GDM1 (cell line): ENCODE measurements around the gene SLC17A8.
A peak's percentile ranks its signal among the peaks of the same experiment; 100 is the strongest.
"Not testable (repeated sequence)": the region's sequence is repeated elsewhere in the genome, so short reads cannot be mapped to it uniquely, and the experiment has no call there.

Source experiments
- DNase-seq: peaks from one replicate; lab custom pipeline; 2025; lab: John Stamatoyannopoulos, UW

Gene SLC17A8

GRCh38 chr12:100427078-100427477 is 70.2 kb downstream of the SLC17A8 start:
- DNase-seq, result no peak

DNA sequence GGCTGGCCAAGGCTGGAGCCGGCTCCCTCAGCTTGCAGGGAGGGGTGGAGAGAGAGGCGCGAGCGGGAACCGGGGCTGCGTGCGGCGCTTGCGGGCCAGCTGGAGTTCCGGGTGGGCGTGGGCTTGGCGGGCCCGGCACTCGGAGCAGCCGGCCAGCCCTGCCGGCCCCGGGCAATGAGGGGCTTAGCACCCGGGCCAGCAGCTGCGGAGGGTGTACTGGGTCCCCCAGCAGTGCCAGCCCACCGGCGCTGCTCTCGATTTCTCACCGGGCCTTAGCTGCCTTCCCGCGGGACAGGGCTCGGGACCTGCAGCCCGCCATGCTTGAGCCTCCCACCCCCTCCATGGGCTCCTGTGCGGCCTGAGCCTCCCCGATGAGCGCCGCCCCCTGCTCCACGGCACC is 73.4 kb downstream of the SLC17A8 start:
- not testable (repeated sequence) for DNase-seq

- no peak for DNase-seq
Measured at GRCh38 chr12:100433701-100434100, 76.8 kb downstream of the SLC17A8 start.

GRCh38 chr12:100434177-100434576 is 77.3 kb downstream of the SLC17A8 start:
- no peak for DNase-seq

DNA sequence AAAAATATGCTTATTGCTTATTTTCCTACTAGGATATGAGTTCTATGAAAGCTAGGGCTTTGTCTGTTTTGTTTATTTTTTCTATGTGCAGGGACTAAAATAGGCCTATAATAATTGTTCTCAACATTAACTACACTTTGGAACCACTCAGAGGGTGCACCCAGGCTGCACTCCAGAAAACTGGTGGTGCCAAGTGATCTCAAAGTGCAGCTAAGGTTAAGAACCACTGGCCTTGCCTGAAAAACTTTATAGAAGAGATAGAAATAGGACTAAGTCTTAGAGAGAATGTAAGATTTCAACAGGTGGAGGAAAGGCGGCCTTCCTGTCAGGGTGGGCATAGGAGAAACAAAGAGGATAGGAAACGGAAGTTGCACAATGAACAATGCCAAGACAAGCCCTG is 79.1 kb downstream of the SLC17A8 start:
- DNase-seq, result no peak

DNA sequence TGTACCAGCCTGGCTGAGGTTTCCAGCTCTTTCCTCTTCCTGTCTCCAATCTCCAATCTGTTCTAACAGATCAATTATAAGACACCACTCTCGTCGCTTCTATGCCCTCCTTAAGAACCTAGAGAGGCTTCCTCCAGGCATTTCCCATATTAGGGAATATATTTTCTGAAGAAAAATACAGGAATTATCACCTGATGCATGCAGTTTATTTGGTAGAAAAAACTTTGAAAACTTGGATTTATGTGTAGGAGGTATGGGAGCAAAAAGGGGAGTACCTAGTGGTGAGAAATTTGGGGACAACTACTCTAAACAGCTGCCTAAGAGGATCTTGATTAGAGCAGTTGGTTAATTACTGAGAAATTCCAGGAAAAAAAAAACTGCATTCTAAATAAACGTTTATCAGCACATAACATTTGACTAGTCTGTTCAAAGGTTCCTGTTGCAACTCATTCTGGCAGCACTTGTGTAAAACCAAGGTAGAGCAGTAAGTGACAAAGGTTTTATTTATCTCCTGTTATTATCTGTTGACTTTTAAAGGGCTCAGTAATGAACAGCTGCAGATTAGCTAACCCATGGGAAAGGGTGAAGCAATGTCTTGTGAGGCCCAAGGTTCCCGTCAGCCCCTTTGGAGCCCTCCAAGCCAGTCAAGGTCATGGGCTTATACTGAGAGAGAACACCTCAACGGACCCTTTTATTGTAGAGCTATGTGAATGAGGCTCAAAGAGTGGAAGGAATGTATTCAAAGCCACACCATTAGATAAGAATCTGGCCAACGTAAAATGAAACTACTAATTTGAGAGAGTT is 80.4 kb downstream of the SLC17A8 start:
- no peak for DNase-seq

DNA sequence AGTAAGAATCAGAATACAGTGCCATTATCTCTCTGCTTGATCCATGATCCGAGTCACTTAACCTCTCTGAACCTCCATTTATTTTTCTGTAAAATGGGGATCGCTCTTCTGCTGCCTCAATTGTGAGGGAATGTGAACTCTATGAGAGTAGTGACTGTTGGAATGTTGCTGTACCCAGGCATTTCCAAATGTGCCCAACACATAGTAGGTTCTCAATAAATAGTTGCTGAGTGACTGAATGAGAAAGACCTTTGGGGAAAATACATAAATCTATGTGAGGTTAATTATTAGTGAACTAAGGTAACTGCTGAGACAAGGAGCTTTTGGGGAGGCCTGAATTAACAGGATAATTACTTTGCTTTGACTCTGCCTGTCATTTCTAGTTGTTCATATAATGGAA is 82.9 kb downstream of the SLC17A8 start:
- no peak for DNase-seq

- DNase-seq, result no peak
Measured at GRCh38 chr12:100442403-100442802, 85.5 kb downstream of the SLC17A8 start.

DNA sequence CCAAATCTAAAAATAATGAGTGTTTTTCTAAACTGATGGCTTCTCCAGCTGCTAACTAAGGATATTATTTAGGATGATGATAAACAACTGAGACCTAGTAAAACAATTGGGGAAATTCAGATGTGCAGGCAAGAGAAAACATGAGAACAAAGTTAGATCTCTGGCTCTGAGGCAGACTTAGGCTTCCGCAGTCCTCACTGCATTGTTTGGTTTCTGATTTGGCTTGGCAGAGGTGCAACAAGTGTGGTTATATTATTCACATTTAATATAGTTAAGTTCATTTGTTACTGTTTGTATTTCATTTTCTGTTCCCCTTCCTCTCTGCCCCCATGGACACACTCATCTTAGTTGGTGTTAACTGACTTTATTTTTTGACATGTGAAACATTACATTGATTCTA is 86.6 kb downstream of the SLC17A8 start:
- DNase-seq, result no peak

DNA sequence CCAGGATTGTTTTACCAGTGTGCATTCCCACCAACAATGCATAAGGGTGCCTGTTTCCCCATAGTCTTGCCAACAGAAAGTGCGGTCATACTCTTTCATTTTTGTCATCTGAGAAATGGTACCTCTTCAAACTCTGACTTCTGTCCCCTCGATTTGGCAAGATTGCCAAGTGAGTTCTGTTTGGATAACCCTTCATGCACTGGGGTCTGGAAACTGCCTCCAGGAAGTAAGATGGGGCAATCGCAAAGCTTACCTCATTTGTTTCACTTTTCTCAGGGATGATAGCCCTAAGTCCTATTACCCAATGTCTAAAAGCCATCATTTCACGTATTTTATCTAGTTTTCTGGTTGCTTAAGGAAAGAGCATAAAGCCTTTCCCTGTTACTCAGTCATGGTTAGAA is 88.2 kb downstream of the SLC17A8 start:
- no peak for DNase-seq

DNA sequence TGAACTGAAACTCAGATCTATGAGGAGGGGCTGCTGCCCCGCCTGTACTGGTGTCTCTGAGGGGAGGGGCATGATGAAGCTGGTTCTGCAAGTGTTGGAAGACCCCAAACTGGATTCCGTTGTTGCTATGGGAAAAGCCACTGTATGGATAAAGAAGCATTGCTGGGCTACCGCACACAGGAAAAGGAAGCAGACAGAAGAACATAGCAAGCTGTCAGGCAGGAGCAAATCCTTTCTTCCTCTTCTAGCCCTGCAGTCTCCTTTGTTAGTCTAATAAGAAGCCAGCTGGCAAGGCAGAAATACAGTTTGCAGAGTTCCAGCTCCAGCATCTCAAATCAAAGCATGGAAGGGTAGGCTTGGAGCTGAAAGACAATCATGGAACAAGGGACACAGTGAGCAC is 90.5 kb downstream of the SLC17A8 start:
- DNase-seq, result peak; percentile 8

DNA sequence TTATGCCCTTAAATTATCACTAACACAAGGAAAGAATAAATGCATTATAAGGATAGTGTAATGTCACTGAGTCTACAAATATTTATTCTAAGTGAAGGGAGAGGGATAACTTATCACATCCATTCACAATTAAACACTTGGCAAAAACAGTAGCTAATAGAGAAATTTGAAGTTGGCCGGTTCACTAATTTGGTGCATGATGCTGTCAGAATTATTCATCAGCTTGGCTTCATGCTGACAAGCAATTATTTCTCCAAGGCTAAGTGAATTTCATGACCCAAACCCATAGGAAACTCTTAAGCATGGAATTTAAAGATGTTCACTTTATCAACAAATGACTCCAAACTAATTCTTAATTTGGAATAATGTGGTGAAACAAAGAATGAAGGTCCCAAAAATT is 91.8 kb downstream of the SLC17A8 start:
- no peak for DNase-seq

- DNase-seq, result no peak
Measured at GRCh38 chr12:100450735-100451134, 93.9 kb downstream of the SLC17A8 start.

- DNase-seq, result no peak
Measured at GRCh38 chr12:100453951-100454350, 97.1 kb downstream of the SLC17A8 start.

DNA sequence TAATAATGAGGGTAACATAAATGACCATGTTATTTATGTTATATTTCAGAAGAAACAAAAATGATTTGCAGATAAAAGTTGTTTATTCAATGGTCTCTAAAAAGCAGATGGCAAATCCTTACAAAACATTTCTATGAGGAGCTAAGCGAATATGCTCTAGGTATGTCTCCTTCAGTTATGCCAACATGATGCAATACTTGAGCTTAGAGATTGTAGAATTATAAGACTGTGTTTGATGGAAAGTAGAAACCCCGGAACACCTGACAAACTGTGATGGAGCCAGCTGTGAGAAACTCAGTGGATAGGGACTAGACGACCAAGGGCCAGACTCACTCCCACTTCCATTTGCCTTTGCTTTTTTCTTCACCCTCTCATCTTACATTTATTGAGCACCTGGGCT is 99.0 kb downstream of the SLC17A8 start:
- no peak for DNase-seq

DNA sequence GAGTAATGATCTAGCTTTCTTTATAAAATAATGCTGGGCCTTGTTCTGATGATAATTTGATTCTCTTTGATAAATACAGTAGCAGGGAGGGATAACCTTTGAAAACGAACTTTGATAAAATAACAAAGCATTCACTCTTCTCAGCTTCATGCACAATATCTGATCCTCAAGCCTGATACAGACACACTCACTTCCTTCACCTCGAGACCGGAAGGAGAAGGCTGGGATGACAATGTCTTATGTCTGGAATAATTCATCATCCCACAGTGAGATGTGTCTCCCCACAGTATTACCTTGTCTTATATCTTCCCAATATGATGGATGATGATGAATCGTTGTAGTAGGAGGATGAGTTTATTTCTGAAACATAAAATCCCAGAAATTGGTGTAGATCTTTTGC is 101.3 kb downstream of the SLC17A8 start:
- no peak for DNase-seq

DNA sequence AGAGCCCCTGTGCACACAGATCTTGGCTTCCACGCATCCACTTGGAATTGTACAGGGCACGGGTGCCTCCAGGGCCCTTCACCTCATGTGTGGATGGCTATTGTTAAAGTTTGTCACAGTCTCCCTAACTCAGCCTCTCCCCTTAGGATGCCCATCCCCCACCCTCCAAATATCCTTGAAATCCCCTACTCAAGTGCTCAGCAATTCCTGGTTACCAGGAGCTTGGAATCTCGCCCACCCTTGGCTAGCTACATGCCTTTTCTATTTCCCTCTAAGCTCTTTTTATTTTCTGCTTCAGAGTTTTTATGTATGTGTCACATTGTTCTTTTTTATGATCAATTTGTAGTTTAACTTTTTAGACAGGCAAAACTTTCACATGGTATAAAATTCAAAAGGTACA is 103.8 kb downstream of the SLC17A8 start:
- no peak for DNase-seq

DNA sequence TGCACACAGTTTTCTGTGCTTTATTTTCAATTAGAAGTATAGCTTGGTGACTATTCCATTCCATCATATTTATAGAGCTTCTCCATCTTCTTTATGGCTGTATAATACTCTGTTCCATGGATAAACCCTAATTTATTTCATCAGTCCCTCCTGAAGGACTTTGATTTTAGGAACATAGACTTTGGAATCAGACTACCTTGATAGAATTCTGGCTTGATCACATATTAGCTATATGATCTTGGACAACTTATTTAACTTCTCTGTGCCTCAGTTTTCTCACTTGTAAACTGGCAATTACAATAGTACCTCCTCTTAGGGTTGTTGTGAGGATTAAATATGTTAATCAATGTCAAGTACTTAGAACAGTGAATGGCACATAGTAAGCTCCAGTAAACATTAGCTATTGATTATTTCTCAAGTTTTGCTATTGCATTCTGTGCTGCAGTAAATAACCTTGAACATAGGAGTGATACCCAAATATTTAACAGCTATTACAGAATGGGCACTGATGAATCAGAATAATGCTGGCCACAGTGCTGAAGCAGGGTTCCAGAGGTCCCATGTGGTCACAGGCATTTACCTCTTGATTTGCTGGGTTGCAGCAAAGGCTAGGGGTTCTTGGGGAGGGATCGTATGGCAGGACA is 104.6 kb downstream of the SLC17A8 start:
- no peak for DNase-seq

GRCh38 chr12:100463661-100464060 is 106.8 kb downstream of the SLC17A8 start:
- DNase-seq, result no peak

DNA sequence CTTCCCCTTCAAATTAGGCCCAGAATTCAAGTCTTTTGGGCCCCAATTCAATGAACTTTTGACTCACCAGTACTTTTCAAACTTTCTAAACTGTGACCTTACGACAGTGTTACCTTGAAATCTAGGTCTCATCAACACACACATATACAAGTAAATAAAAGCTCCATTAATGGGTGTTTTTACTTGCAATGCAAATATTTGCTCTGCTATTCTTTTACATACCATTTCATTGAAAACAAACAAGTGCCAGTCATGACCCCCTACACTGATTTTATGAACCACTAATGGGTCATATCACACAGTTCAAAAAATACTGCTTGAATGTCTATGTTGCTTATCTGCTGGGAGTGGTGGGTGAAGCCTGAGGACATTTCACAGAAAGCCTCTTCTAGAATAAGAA is 107.7 kb downstream of the SLC17A8 start:
- no peak for DNase-seq

DNA sequence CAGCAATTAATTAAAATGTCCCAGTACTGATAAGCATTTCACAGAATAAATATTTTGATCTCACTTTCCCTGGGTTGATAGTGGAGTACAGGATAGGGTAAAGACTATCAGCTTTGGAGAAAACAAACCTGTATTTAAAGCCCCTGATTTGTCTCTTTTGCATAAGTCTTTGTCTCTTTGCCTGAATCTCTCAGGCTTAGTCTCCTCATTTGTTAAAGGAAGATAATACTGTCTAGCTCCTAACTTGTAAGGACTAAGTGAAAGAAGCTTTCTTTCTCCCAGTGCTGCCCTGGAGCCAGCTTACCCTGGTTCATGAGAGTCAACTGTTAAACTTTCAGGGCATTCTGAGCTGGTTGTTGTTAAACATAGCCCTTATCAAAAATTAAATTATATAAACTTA is 111.3 kb downstream of the SLC17A8 start:
- no peak for DNase-seq
